Endothelial cell (in vitro differentiated cells): ENCODE measurements around the gene ZSCAN1. TPM values are rescaled to one million over a fixed set of nuclear protein-coding genes. Genes with fewer than 3 reads are reported as not detected.
A peak's percentile ranks its signal among the peaks of the same experiment; 100 is the strongest.

Experiments
- DNase-seq: peaks from one replicate; pipeline ENCODE4 v3.0.0; 2021; ENCODE audit warnings: low spot score
- H3K27ac Mint-ChIP-seq: one replicate; pipeline ENCODE4 v1.8.0; 2021; ENCODE audit warnings: mixed read lengths, inconsistent platforms; ENCODE audit not compliant: unreplicated experiment
- H3K27me3 Mint-ChIP-seq: one replicate; pipeline ENCODE4 v1.8.0; 2021; ENCODE audit warnings: mild to moderate bottlenecking, moderate library complexity, mixed read lengths, inconsistent platforms; ENCODE audit not compliant: unreplicated experiment
- H3K36me3 Mint-ChIP-seq: one replicate; pipeline ENCODE4 v1.8.0; 2021; ENCODE audit warnings: mild to moderate bottlenecking, low read depth, mixed read lengths, inconsistent platforms; ENCODE audit not compliant: unreplicated experiment
- H3K4me1 Mint-ChIP-seq: one replicate; pipeline ENCODE4 v1.8.0; 2021; ENCODE audit warnings: mild to moderate bottlenecking, mixed read lengths, inconsistent platforms; ENCODE audit not compliant: unreplicated experiment
- H3K4me3 Mint-ChIP-seq: one replicate; pipeline ENCODE4 v1.8.0; 2021; ENCODE audit warnings: mild to moderate bottlenecking, mixed read lengths, inconsistent platforms; ENCODE audit not compliant: unreplicated experiment
- H3K9me3 Mint-ChIP-seq: one replicate; pipeline ENCODE4 v1.8.0; 2021; ENCODE audit warnings: mixed read lengths, inconsistent platforms; ENCODE audit not compliant: unreplicated experiment
- CTCF ChIP-seq: fragments of 200-600 bp; sonication (generic); IDR thresholded peaks from one replicate; pipeline ENCODE4 v1.5.0; 2021; ENCODE audit warnings: antibody characterized with exemption; ENCODE audit not compliant: unreplicated experiment
- total RNA-seq: library from RNA; stranded (reverse); fragmentation: NEBNext Ultra II Directional; extraction: Animal tissue kit (Norgen Biotek cat#: 25700); gene quantifications from one replicate; pipeline ENCODE4 v1.2.1, GENCODE V29; 2021; ENCODE audit not compliant: unreplicated experiment

Gene ZSCAN1
- total RNA-seq, 1 donor from 2014 or later = not detected

DNA sequence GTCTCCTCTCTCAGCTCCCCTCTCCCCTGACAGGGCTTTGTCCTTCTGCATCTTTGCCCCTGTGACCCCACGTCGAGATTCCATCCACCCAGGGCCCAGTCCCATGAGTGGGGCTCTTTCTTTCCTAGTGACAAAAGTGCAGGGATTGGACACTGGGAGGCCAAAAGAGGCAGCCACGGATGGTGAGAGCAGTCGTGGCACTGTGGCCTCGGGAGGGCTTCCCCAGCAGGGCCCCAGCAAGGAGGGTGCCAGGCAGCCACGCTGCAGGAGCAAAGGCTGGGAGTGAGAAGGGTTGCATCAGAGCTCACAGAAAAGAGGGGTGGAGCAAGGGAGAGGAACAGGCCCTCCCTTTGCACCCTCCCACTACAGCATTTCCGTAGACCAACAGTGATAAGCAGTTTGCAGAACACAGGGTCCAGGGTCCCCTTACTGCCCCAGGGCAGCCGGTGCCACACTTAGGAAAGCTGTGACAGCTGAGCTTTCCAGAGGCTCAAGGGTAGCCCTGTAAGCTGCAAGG is 4.9 kb downstream of the ZSCAN1 start:
- H3K27me3 Mint-ChIP-seq = peaks cover 24% of the 10 kb centered on the region
- no peaks in the 10 kb centered on the region for H3K4me1 Mint-ChIP-seq
- no peak overlapping the region for H3K27ac Mint-ChIP-seq
- H3K9me3 Mint-ChIP-seq = peaks cover 51% of the 10 kb centered on the region
- peaks cover 39% of the 10 kb centered on the region for H3K36me3 Mint-ChIP-seq
- TF ChIP-seq CTCF = no peak
- H3K4me3 Mint-ChIP-seq = no peak overlapping the region
- DNase-seq = no peak

DNA sequence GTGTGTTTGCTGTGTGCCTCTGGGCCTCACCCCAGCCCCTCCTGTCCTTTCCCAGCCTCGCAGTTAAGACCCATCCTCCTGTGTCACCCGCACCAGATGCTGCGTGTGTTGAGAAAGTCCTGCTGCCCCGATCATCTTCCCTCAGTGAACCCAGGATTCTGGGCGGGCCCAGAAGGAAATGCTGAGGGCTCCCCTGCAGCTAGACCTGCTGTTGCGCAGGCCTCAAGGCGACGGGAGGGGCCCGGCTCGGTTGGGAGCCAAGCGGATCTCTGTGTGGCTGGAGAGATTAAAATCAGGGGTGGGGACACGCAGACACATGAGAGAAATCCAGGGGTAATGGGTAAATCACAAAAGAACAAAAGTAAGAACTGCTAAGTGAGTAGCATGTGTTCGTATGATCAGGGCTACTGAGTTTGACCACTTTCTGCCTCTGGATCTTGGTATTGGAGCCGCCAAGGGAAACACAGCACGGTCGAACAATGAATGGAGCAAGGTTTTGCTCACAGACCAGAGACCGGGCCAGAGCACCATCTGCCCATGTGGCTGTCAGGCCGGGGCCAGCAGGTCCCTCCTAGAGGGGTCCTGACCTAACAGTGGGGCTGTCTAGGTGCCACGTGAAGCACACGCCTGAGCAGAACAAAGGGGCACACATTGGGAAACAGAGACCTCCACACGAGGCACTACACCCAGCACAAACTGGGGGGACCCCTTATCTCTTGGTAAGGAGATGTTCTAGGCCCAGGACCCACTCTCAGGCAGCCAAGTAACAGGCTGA is 7.1 kb downstream of the ZSCAN1 start:
- no peak for TF ChIP-seq CTCF
- Mint-ChIP-seq H3K36me3 (peaks cover 36% of the 10 kb centered on the region), H3K4me3 (peak overlapping the region; percentile 21), H3K4me1 (no peaks in the 10 kb centered on the region), H3K27me3 (peaks cover 17% of the 10 kb centered on the region), H3K9me3 (peaks cover 45% of the 10 kb centered on the region), H3K27ac (no peak overlapping the region)
- no peak for DNase-seq

DNA sequence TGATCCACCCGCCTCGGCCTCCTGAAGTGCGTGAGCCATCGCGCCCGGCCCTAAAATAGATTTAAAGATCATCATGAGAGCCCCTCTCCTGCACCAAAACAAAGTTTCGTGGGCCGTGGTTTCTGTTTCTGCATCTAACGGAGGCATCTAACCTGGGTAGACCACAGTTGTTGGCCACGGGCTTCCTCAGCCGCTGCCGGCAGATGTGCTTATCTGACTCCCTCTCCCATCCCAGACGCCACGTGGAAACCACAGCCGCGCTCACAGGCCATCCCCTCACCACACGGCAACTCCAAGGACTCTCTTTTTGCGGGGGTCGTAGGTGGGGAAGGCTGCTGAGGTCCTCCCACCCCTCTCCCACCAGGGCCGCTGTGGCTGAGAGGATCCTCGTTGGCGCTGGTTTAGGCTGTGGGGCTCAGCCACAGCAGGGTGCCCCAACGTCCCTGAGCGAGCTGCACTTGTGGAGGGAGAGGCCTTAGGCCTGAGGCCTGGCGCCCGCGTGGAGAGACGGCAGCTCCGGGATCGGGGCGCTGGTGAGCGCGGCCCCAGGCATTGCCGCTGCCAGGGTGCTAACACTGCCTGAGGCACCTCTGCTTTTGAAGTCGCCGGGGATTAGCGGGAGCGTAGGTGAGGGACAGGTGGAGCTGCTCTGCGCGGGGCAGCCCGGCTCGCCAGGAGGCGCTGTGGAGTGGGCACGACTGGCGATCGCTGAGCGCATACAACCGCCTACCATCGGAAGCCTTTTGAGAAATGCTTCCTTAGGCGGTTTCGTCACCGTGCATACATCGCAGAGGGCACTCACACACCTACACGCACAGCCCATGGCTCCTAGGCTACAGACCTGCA is 8.9 kb downstream of the ZSCAN1 start:
- no peak overlapping the region for H3K4me3 Mint-ChIP-seq
- H3K36me3 Mint-ChIP-seq = peaks cover 39% of the 10 kb centered on the region
- DNase-seq = no peak
- no peak for TF ChIP-seq CTCF
- peaks cover 45% of the 10 kb centered on the region for H3K9me3 Mint-ChIP-seq
- peaks cover 14% of the 10 kb centered on the region for H3K27me3 Mint-ChIP-seq
- H3K4me1 Mint-ChIP-seq = no peaks in the 10 kb centered on the region
- H3K27ac Mint-ChIP-seq = no peak overlapping the region

- no peak overlapping the region for H3K27ac Mint-ChIP-seq
- H3K9me3 Mint-ChIP-seq = peaks cover 47% of the 10 kb centered on the region
- DNase-seq = no peak
- no peak overlapping the region for H3K4me3 Mint-ChIP-seq
- no peak for TF ChIP-seq CTCF
- H3K36me3 Mint-ChIP-seq = peaks cover 44% of the 10 kb centered on the region
- no peaks in the 10 kb centered on the region for H3K4me1 Mint-ChIP-seq
- H3K27me3 Mint-ChIP-seq = peaks cover 17% of the 10 kb centered on the region
These were observed 10.6 kb downstream of the ZSCAN1 start for GRCh38 chr19:58044391-58044790.

DNA sequence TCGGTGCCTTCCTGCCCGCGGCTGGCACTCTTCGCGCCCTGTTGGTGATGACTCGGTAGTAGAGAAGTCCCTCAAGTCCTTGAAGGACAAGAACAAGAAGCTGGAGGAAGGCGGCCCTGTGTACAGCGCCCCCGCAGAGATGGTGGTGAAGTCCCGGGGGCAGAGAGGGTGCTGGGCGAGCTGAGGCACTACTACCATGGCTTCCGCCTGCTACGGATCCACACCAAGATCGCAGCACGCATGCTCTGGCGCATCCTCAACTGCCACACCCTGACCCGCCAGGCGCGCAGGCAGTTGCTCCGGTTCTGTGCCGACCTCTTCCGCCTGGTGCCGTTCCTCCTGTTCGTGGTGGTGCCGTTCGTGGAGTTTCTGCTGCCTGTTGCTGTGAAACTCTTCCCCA is 11.1 kb downstream of the ZSCAN1 start:
- H3K9me3 Mint-ChIP-seq = peaks cover 52% of the 10 kb centered on the region
- DNase-seq = no peak
- H3K27ac Mint-ChIP-seq = no peak overlapping the region
- H3K4me1 Mint-ChIP-seq = no peaks in the 10 kb centered on the region
- peaks cover 17% of the 10 kb centered on the region for H3K27me3 Mint-ChIP-seq
- H3K36me3 Mint-ChIP-seq = peaks cover 48% of the 10 kb centered on the region
- TF ChIP-seq CTCF = no peak
- no peak overlapping the region for H3K4me3 Mint-ChIP-seq
